H1 (cell line): Measurements from ENCODE around the gene DPY19L3. TPM values are rescaled to one million over a fixed set of nuclear protein-coding genes. Genes with fewer than 3 reads are reported as not detected.

ENCODE experiments used
- CTCF ChIA-PET: fragments of 300-600 bp; sonication (Branson Sonifier 250); formaldehyde crosslinking; loops from one replicate; lab custom pipeline; 2021; ENCODE audit not compliant: partially characterized antibody; lab: Charles Lee
- POLR2A ChIA-PET: fragments of 300-600 bp; sonication (Branson Sonifier 250); formaldehyde crosslinking; loops from one replicate; lab custom pipeline; 2021; ENCODE audit warnings: inconsistent platforms; ENCODE audit not compliant: partially characterized antibody; lab: Charles Lee
- DNase-seq, 2 experiments: peaks; one replicate each; pipeline versions ENCODE4 v3.0.0 to v3.0.0-alpha.2; 2010 to 2022; ENCODE audit warnings: low spot score in 2 of 2, low read depth in 1 of 2, mixed read lengths in 1 of 2
- FAIRE-seq: peaks from 2 replicates; lab custom pipeline; 2011; peaks lifted over from hg19 to GRCh38; lab: Jason Lieb, UNC
- H2AFZ ChIP-seq: 2 replicates; pipeline ENCODE4 v1.8.1; 2012; ENCODE audit warnings: low read length, inconsistent platforms
- H2AK5ac ChIP-seq: 2 replicates; pipeline ENCODE4 v1.6.1; 2013; ENCODE audit warnings: low read depth, low read length
- H2BK120ac ChIP-seq: replicated peaks from 2 replicates; pipeline ENCODE3; 2013; ENCODE audit warnings: low read depth, low read length, inconsistent platforms
- H2BK12ac ChIP-seq: 2 replicates; pipeline ENCODE4 v1.6.1; 2013; ENCODE audit warnings: low read depth, low read length
- H2BK15ac ChIP-seq: 2 replicates; pipeline ENCODE4 v1.6.1; 2013; ENCODE audit warnings: low read length
- H2BK20ac ChIP-seq: 2 replicates; pipeline ENCODE4 v1.6.1; 2013; ENCODE audit warnings: low read length
- H2BK5ac ChIP-seq: 2 replicates; pipeline ENCODE4 v1.6.1; 2013; ENCODE audit warnings: low read depth, low read length
- H3K14ac ChIP-seq: 2 replicates; pipeline ENCODE4 v1.6.1; 2013; ENCODE audit warnings: inconsistent platforms; ENCODE audit not compliant: insufficient read length
- H3K18ac ChIP-seq: 2 replicates; pipeline ENCODE4 v1.6.1; 2013; ENCODE audit warnings: low read length; ENCODE audit errors: extremely low read depth
- H3K23ac ChIP-seq: 2 replicates; pipeline ENCODE4 v1.6.1; 2013; ENCODE audit warnings: inconsistent platforms; ENCODE audit not compliant: insufficient read length
- H3K23me2 ChIP-seq: 2 replicates; pipeline ENCODE4 v1.6.1; 2013; ENCODE audit warnings: low read depth, low read length
- H3K27ac ChIP-seq: 2 replicates; pipeline ENCODE4 v1.6.1; 2011; ENCODE audit warnings: low read depth, low read length, inconsistent platforms
- H3K27me3 ChIP-seq, 4 experiments: replicated peaks in 1 of 4; 1 replicate in 1 of 4; 2 replicates in 3 of 4; pipeline versions ENCODE4 v1.6.1 to v1.8.1; 2011 to 2013; ENCODE audit warnings: low read length in 3 of 4, mild to moderate bottlenecking in 3 of 4, inconsistent platforms in 2 of 4, mixed read lengths in 2 of 4, moderate library complexity in 1 of 4; ENCODE audit not compliant: control insufficient read depth in 3 of 4, insufficient read depth in 3 of 4; ENCODE audit errors: extremely low read depth in 1 of 4
- H3K36me3 ChIP-seq, 4 experiments: 2 replicates each; pipeline versions ENCODE4 v1.6.1 to v1.8.1; 2011 to 2013; ENCODE audit warnings: mild to moderate bottlenecking in 4 of 4, low read length in 3 of 4, moderate library complexity in 2 of 4, control low read depth in 1 of 4, inconsistent platforms in 1 of 4; ENCODE audit not compliant: insufficient read depth in 4 of 4, control insufficient read depth in 2 of 4
- H3K4ac ChIP-seq: replicated peaks from 2 replicates; pipeline ENCODE3; 2013; ENCODE audit warnings: low read length, low read depth, mixed read lengths, inconsistent platforms; ENCODE audit not compliant: insufficient read length
- H3K4me1 ChIP-seq, 4 experiments: replicated peaks in 1 of 4; 1 replicate in 1 of 4; 2 replicates in 3 of 4; pipeline versions ENCODE4 v1.6.1 to v1.8.1; 2011 to 2013; ENCODE audit warnings: low read length in 3 of 4, inconsistent platforms in 2 of 4, mixed read lengths in 1 of 4; ENCODE audit not compliant: insufficient read depth in 4 of 4, control insufficient read depth in 3 of 4
- H3K4me2 ChIP-seq, 2 experiments: 2 replicates each; pipeline versions ENCODE4 v1.6.1 to v1.8.1; 2011 to 2013; ENCODE audit warnings: low read depth in 2 of 2, low read length in 2 of 2, control low read depth in 1 of 2, inconsistent platforms in 1 of 2, mild to moderate bottlenecking in 1 of 2; ENCODE audit not compliant: insufficient read depth in 1 of 2
- H3K4me3 ChIP-seq, 4 experiments: fragments of 200-600, 300-600 bp in 1 of 4; sonication (generic), shearing (Covaris generic), sonication (Bioruptor Twin) in 1 of 4; 2 replicates each; pipeline versions ENCODE4 v1.5.1 to v1.8.1; 2011 to 2016; ENCODE audit warnings: low read length in 4 of 4, low read depth in 3 of 4, control low read depth in 2 of 4, inconsistent platforms in 2 of 4, mild to moderate bottlenecking in 2 of 4, mixed read lengths in 1 of 4, moderate library complexity in 1 of 4; ENCODE audit not compliant: insufficient read depth in 2 of 4; ENCODE audit errors: extremely low read depth in 1 of 4
- H3K56ac ChIP-seq: replicated peaks from 2 replicates; pipeline ENCODE3; 2013; ENCODE audit warnings: low read depth, mild to moderate bottlenecking, mixed read lengths, low read length, inconsistent platforms; ENCODE audit not compliant: insufficient read length
- H3K79me1 ChIP-seq: 2 replicates; pipeline ENCODE4 v1.6.1; 2013; ENCODE audit warnings: low read depth, low read length, control low read depth
- H3K79me2 ChIP-seq, 2 experiments: 2 replicates each; pipeline versions ENCODE4 v1.6.1 to v1.8.1; 2012 to 2013; ENCODE audit warnings: low read length in 2 of 2, mild to moderate bottlenecking in 2 of 2, inconsistent platforms in 1 of 2; ENCODE audit not compliant: insufficient read depth in 2 of 2, control insufficient read depth in 1 of 2
- H3K9ac ChIP-seq, 4 experiments: replicated peaks in 1 of 4; 1 replicate in 1 of 4; 2 replicates in 3 of 4; pipeline versions ENCODE4 v1.6.1 to v1.8.1; 2011 to 2013; ENCODE audit warnings: low read depth in 3 of 4, low read length in 3 of 4, control low read depth in 2 of 4, mild to moderate bottlenecking in 2 of 4, moderate library complexity in 2 of 4, inconsistent platforms in 1 of 4; ENCODE audit errors: extremely low read depth in 1 of 4
- H3K9me3 ChIP-seq, 2 experiments: 2 replicates each; pipeline versions ENCODE4 v1.6.1 to v1.8.1; 2012 to 2013; ENCODE audit warnings: mild to moderate bottlenecking in 2 of 2, moderate library complexity in 2 of 2, control low read depth in 1 of 2, inconsistent platforms in 1 of 2, low read depth in 1 of 2, low read length in 1 of 2, mixed read lengths in 1 of 2; ENCODE audit not compliant: insufficient read depth in 2 of 2
- H4K20me1 ChIP-seq, 2 experiments: replicated peaks in 1 of 2; 2 replicates each; pipeline versions ENCODE3 to v1.8.1; 2011 to 2013; ENCODE audit warnings: inconsistent platforms in 2 of 2, low read length in 2 of 2, mild to moderate bottlenecking in 1 of 2; ENCODE audit not compliant: insufficient read depth in 2 of 2, control insufficient read depth in 1 of 2
- H4K5ac ChIP-seq: 2 replicates; pipeline ENCODE4 v1.6.1; 2013; ENCODE audit warnings: low read length, low read depth, mixed read lengths, inconsistent platforms; ENCODE audit not compliant: insufficient read length
- H4K8ac ChIP-seq: 2 replicates; pipeline ENCODE4 v1.8.0; 2013; ENCODE audit warnings: mild to moderate bottlenecking, moderate library complexity, low read length, inconsistent platforms; ENCODE audit not compliant: insufficient read depth; ENCODE audit errors: extremely low read depth
- H4K91ac ChIP-seq: replicated peaks from 2 replicates; pipeline ENCODE3; 2013; ENCODE audit warnings: low read length, mixed read lengths, inconsistent platforms; ENCODE audit not compliant: insufficient read length
- ASH2L ChIP-seq: fragments of 200-600, 300-600 bp; sonication (generic); IDR thresholded peaks from one replicate; pipeline ENCODE4 v1.7.1; 2017; ENCODE audit warnings: low read length
- FOSL1 ChIP-seq: IDR thresholded peaks from 2 replicates; pipeline ENCODE4 v1.6.1; 2011; ENCODE audit warnings: mild to moderate bottlenecking, low read depth, low read length, moderate library complexity; ENCODE audit not compliant: insufficient read depth
- SP2 ChIP-seq: IDR thresholded peaks from 2 replicates; pipeline ENCODE4 v1.6.1; 2012; ENCODE audit warnings: mild to moderate bottlenecking, low read length, inconsistent platforms
- TAF7 ChIP-seq: optimal IDR thresholded peaks from 2 replicates; pipeline ENCODE3; 2011; ENCODE audit warnings: low read depth, mild to moderate bottlenecking, inconsistent platforms, low read length, moderate library complexity, borderline replicate concordance
- WGBS, 2 experiments: shearing (Covaris generic) in 1 of 2; methylation state at CpG; one replicate each; pipeline versions ENCODE4 v1.1.6 to v1.1.7; 2013 to 2015; ENCODE audit warnings: low lambda C conversion rate in 2 of 2, mixed read lengths in 2 of 2, inconsistent platforms in 1 of 2, low coverage in 1 of 2, missing lambda C conversion rate in 1 of 2; ENCODE audit not compliant: insufficient replicate concordance in 2 of 2, insufficient coverage in 1 of 2, insufficient read length in 1 of 2; ENCODE audit errors: extremely low coverage in 1 of 2, missing lambda C conversion rate in 1 of 2; 5-methylcytosine and 5-hydroxymethylcytosine counted together
- polyA plus RNA-seq, 7 experiments: library from polyadenylated mRNA; depleted of rRNA in 3 of 7; stranded (reverse) in 5 of 7; unstranded in 2 of 7; fragments of >200 nt in 5 of 7; fragments of 200-250 nt in 2 of 7; gene quantifications; 1 replicate in 5 of 7; 2 replicates in 1 of 7; 4 replicates in 1 of 7; pipeline versions ENCODE4 v1.2.1 to v1.2.3, GENCODE V29; 2011 to 2013; ENCODE audit warnings: missing spikeins in 2 of 7, mixed read lengths in 2 of 7
- total RNA-seq: library from RNA; stranded (reverse); fragmentation: NEBNext Ultra II Directional; extraction: Animal tissue kit (Norgen Biotek cat#: 25700); gene quantifications from 2 replicates; pipeline ENCODE4 v1.2.1, GENCODE V29; 2021
- TF ChIP-seq, protein P1 (sequence below): IDR thresholded peaks from 2 replicates; pipeline ENCODE4 v1.6.1; 2011; ENCODE audit warnings: low read depth, mild to moderate bottlenecking, low read length; ENCODE audit not compliant: insufficient read depth
- TF ChIP-seq, protein P2 (sequence below): IDR thresholded peaks from 2 replicates; pipeline ENCODE4 v1.6.1; 2012; ENCODE audit warnings: low read length, inconsistent platforms

DPY19L3 gene
- total and polyA plus RNA-seq, 2 of the 8 experiments (the other 6 are each of a cell fraction or from before 2014, with no cell fraction given): 35.3 to 60.2 TPM

- Histone ChIP-seq H3K36me3 (peaks cover 0 to 18% (median 13%) of the 10 kb centered on the region in 4 experiments; a peak in 6 of 8 replicates), H3K27ac (peak overlapping the region; percentile 96), H2AFZ (no peak overlapping the region), H3K23me2 (no peaks in the 10 kb centered on the region; the same call in 1 of the 2 replicates), H2BK120ac (no peak overlapping the region), H3K79me1 (0 out of 2 replicates have a peak, but pooled peaks cover 3% of the 10 kb centered on the region), H2BK15ac (no peak overlapping the region), H3K79me2 (peaks cover 0 to 28% of the 10 kb centered on the region in 2 experiments; a peak in 2 of 4 replicates), H3K9me3 (no peaks in the 10 kb centered on the region), H3K4me2 (peak overlapping the region; percentile 72 to 76), H2BK5ac (peak overlapping the region; percentile 87), H3K56ac (peak overlapping the region; percentile 34), H3K4me3 (peak overlapping the region; percentile 76 to 89 (median 87)), H3K23ac (no peak overlapping the region), H4K5ac (peak overlapping the region; percentile 74), H3K4me1 (peaks cover 2 to 14% (median 7%) of the 10 kb centered on the region in 4 experiments; a peak in 6 of 7 replicates), H4K8ac (peak overlapping the region; percentile 96), H3K9ac (peak overlapping the region; percentile 91 to 94 (median 92)), H3K4ac (no peak overlapping the region), H2BK20ac (no peak overlapping the region), H2BK12ac (no peak overlapping the region), H2AK5ac (0 out of 2 replicates have a peak overlapping the region, but pooled peaks have one; percentile 47), H3K27me3 (no peaks in the 10 kb centered on the region; a peak in 1 of 7 replicates), H4K20me1 (peaks cover 2 to 3% of the 10 kb centered on the region in 2 experiments), H3K14ac (no peak overlapping the region)
- DNase-seq (peak in 1 of 2 experiments; percentile 67), FAIRE-seq (no peak)
- POLR2A ChIA-PET: interaction anchor here (0.7 to 3.3 kb wide), 12 partner anchors 12 to 166 kb away, joined by 3 to 13 read pairs (median 3); no protein-coding TSS in a partner anchor
- 1% methylated on average over 35 of the region's 36 CpGs; no CpG with 5 or more reads in 1 of the 2 experiments for WGBS, 2 experiments
- CTCF ChIA-PET: no interaction called here
- TF ChIP-seq, protein P1, sequence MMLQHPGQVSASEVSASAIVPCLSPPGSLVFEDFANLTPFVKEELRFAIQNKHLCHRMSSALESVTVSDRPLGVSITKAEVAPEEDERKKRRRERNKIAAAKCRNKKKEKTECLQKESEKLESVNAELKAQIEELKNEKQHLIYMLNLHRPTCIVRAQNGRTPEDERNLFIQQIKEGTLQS: no peak
- TF ChIP-seq SP2 (no peak), ASH2L (peak; percentile 73), FOSL1 (no peak), TAF7 (peak; percentile 48)
- TF ChIP-seq, protein P2, sequence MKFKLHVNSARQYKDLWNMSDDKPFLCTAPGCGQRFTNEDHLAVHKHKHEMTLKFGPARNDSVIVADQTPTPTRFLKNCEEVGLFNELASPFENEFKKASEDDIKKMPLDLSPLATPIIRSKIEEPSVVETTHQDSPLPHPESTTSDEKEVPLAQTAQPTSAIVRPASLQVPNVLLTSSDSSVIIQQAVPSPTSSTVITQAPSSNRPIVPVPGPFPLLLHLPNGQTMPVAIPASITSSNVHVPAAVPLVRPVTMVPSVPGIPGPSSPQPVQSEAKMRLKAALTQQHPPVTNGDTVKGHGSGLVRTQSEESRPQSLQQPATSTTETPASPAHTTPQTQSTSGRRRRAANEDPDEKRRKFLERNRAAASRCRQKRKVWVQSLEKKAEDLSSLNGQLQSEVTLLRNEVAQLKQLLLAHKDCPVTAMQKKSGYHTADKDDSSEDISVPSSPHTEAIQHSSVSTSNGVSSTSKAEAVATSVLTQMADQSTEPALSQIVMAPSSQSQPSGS: no peak
- TF ChIP-seq, all 59 proteins: peak for 2
- no peak overlapping the region for H3K18ac ChIP-seq
- H4K91ac ChIP-seq: peak overlapping the region; percentile 25
Observed at GRCh38 chr19:32404933-32405430, 588 bp upstream of the DPY19L3 start.
